ENCODE data around the gene RNF121.

RNF121 gene

GRCh38 chr11:71990701-71991100 is 61.9 kb downstream of the RNF121 start:
- no peak for DNase-seq

- no peak for DNase-seq
These were observed 62.6 kb downstream of the RNF121 start for GRCh38 chr11:71991494-71991893.

DNA sequence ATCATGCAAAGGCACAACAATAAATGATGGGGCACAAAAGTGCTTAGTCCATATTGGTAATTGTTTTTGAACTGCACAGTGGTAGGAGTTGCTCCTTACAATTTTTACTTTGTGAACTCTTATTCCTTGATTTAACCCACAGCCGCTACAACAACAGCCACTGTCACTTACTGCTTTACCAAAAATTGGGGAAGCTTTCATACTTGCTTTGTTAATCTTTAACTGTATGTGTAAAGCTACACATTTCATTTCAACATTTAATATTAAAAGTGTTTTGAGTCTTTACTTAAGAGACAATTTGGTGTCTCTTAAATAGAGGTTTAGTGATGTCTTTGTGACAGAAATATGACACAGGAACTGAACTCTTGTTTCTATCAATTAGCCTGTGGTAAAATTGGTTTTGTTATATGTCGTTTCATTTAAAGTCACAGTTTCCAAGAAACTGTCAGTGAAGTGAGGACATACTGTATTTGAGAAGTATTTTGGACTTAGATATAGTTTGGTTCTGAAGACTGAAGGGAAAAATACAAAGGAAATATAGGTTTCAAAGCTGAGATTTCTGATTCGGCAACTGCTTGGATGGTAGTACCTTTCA is 63.4 kb downstream of the RNF121 start:
- DNase-seq, result no peak

- DNase-seq, result no peak
These were observed 65.9 kb downstream of the RNF121 start for GRCh38 chr11:71994786-71995185.

- no peak for DNase-seq
These were observed 67.0 kb downstream of the RNF121 start for GRCh38 chr11:71995726-71996291.

GRCh38 chr11:71996517-71996916 is 67.7 kb downstream of the RNF121 start:
- no peak for DNase-seq

GRCh38 chr11:71996946-71997345 is 68.1 kb downstream of the RNF121 start:
- no peak for DNase-seq

- no peak for DNase-seq
These were observed 68.7 kb downstream of the RNF121 start for GRCh38 chr11:71997594-71997993.

- DNase-seq, result no peak
These were observed 69.2 kb downstream of the RNF121 start for GRCh38 chr11:71998061-71998460.

GRCh38 chr11:71998649-71999310 is 69.9 kb downstream of the RNF121 start, which contains the start of gene IL18BP:
IL18BP (plus strand) TSS chr11:71998909; CDS start chr11:71999985, 1,076 bp downstream.
- DNase-seq, result no peak

DNA sequence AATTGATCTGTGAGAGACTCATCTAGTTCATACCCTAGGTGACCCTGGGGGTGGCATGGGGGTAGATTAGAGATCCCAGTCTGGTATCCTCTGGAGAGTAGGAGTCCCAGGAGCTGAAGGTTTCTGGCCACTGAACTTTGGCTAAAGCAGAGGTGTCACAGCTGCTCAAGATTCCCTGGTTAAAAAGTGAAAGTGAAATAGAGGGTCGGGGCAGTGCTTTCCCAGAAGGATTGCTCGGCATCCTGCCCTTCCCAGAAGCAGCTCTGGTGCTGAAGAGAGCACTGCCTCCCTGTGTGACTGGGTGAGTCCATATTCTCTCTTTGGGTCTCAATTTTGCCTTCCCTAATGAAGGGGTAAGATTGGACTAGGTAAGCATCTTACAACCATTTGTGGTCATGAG is 70.5 kb downstream of the RNF121 start:
- DNase-seq, result no peak

DNA sequence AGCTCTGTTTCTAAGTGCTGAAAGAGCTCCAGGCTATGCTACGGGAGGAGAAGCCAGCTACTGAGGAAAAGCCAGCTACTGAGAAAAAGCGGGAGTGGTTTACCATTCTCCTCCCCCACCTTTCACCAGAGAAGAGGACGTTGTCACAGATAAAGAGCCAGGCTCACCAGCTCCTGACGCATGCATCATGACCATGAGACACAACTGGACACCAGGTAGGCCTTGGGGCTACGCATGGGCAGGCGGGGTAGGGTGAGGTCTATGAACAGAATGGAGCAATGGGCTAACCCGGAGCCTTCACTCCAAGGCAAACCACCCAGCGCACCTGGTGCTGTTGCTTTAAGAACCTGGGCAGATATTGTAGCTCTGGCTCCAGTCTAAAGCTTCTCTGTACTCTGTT is 71.0 kb downstream of the RNF121 start:
- no peak for DNase-seq

DNA sequence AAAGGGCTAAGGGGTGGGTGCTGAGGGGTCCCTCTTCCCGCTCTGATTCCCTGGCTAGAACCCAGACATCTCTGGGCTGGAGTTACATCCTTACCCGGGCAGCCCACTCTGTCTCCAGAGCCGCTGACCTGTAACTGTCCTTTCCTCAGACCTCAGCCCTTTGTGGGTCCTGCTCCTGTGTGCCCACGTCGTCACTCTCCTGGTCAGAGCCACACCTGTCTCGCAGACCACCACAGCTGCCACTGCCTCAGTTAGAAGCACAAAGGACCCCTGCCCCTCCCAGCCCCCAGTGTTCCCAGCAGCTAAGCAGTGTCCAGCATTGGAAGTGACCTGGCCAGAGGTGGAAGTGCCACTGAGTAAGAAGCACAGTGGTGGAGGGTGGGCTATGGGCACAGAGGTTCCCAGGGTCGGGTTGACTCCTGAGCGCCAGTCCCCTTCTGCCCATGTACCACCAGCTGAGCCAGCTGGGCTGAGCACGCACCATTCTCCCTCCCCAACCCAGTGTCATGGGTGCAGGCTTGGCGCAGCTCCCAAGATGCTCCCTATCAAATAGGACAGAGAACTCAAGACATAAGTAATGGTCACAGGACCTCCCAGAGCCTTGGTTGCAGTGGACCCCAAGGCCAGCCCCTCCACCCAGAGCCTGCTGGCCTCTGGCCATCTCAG is 71.5 kb downstream of the RNF121 start:
- no peak for DNase-seq

DNA sequence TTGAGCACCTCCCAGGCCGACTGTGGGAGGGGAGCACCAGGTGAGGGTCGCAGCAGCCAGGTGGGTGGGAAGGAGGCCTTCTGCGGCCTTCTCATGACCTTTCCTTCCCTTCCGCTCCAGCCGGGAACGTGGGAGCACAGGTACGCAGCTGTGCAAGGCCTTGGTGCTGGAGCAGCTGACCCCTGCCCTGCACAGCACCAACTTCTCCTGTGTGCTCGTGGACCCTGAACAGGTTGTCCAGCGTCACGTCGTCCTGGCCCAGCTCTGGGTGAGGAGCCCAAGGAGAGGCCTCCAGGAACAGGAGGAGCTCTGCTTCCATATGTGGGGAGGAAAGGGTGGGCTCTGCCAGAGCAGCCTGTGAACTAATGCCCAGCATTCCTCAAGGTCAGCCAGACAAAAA is 72.4 kb downstream of the RNF121 start:
- DNase-seq, result no peak

GRCh38 chr11:72001834-72002591 is 73.2 kb downstream of the RNF121 start:
- DNase-seq, result no peak

DNA sequence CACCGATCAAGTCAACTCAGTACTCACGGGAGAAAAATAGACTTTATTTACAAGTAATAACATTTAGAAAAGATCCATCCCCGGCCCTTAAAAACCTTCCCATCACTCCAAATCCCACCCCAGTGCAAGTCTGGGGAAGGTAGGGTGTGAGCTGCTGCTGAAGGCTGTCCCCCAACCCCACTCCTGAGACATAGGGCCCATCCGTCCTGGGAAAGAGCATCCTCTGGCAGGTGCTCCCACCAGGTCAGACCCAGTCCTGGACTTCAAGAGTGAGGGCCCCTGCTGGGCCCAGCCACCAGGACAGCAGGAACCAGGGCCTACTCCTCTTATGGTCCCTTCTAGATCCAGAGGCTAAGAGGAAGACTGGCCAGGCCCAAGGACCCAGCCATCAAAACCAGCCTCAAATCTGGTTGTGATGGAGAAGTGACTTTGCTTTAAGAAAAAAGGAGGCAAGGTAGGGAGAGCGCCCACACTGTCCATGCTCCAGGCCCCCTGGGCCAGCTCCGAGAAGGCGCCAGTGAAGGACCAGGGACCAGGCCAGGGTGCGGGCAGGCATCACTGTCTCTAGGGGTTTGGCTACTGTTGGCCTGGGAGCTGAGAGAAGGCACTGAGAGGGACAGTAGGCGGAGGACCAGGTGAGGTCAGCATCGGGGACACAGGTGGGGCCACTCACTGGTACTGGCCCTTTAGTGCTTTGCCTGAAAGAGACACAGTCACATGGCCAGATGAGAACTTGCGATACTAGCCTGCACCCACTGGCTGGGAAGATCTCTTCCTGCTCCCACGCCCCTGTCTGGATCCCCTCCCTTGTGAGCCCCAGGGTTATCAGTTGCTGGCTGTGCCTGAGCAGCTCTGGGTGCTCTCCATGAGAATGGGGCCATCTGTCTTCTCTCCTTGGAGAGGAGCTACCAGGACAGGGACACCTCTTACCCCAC is 74.3 kb downstream of the RNF121 start:
- no peak for DNase-seq

GRCh38 chr11:72003776-72004171 is 74.9 kb downstream of the RNF121 start:
- DNase-seq, result no peak

- DNase-seq, result no peak
These were observed 75.9 kb downstream of the RNF121 start for GRCh38 chr11:72004515-72005346.

GRCh38 chr11:72005347-72006260 is 76.8 kb downstream of the RNF121 start:
- DNase-seq, result no peak

All from cortex of kidney (tissue), 1 donor.